ENCODE measurements around the gene CFI. TPM values are rescaled to one million over a fixed set of nuclear protein-coding genes. Genes with fewer than 3 reads are reported as not detected.

The CFI gene
- total and polyA plus RNA-seq, 2 donors (not counting 1 experiment from before 2014, with no cell fraction given), result not detected

DNA sequence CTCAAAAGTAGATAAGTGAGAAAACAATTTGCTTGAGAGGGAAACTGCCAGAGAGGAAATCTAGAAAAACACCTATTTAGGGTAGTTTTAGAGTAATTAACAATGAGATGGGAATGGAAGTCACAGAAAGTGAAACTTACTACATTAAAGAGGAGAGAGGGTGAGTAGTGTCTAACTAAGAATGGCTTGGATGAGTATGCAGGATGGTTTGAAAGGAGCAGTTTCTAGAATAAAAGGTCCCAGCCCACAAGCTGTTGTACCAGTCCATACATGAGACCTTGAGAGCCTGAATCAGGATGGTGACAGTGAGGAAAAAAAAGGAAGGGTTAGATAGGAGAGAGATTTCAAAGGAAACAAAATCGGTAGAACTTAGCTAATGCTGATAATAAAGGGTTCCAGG, 15.1 kb upstream of the CFI start:
- Histone ChIP-seq H2AFZ (ENCODE audit: insufficient read depth, low read depth, low read length, poor library complexity, severe bottlenecking) (no peak overlapping the region), H3K27me3 (replicated peaks in 1 of 4; ENCODE audit: control extremely low read depth in 1 of 4, control insufficient read depth in 3 of 4, insufficient read depth in 4 of 4, low read length in 3 of 4) (no peaks in the 10 kb centered on the region), H3K36me3 (replicated peaks in 1 of 2; ENCODE audit: control extremely low read depth in 1 of 2, control insufficient read depth in 1 of 2, extremely low read depth in 1 of 2, insufficient read depth in 2 of 2, low read length in 1 of 2) (peaks cover 0 to 19% of the 10 kb centered on the region in 2 experiments), H3K4me3 (ENCODE audit: control extremely low read depth in 1 of 5, extremely low read depth in 1 of 5, insufficient read depth in 1 of 5, low read depth in 2 of 5, low read length in 4 of 5) (no peak overlapping the region), H3K4me1 (ENCODE audit: control insufficient read depth in 2 of 2, insufficient read depth in 2 of 2, low read length in 2 of 2) (peaks cover 14 to 16% of the 10 kb centered on the region in 2 donors), H3K79me2 (ENCODE audit: control insufficient read depth, insufficient read depth, low read length) (peaks cover 34% of the 10 kb centered on the region), H3K4me2 (replicated peaks; ENCODE audit: low read depth, low read length, poor library complexity, severe bottlenecking) (peak overlapping the region; percentile 98), H4K20me1 (ENCODE audit: control insufficient read depth, insufficient read depth, low read length, poor library complexity, severe bottlenecking) (no peaks in the 10 kb centered on the region), H3K27ac (ENCODE audit: low read length in 2 of 2) (no peak overlapping the region), H3K9ac (ENCODE audit: low read length) (no peak overlapping the region), H3K9me3 (ENCODE audit: control extremely low read depth in 1 of 3, control insufficient read depth in 2 of 3, insufficient read depth in 1 of 3, low read length in 2 of 3) (no peaks in the 10 kb centered on the region)
- Mint-ChIP-seq H3K4me3 (peak overlapping the region; percentile 99), H3K4me1 (peaks cover 32% of the 10 kb centered on the region), H3K9me3 (ENCODE audit: insufficient read depth) (no peaks in the 10 kb centered on the region), H3K27ac (peak overlapping the region; percentile 13), H3K27me3 (no peaks in the 10 kb centered on the region)
- ChIA-PET POLR2A (no interaction called here), CTCF (interaction anchor here (1.0 to 1.8 kb wide), 2 partner anchors 9 to 114 kb away, joined by 3 to 5 read pairs; partner anchors contain the start of gene CASP6)
- intact Hi-C loops (cut with micrococcal nuclease), result loop anchor here (10.0 kb wide), 2 partner anchors 1162 to 1192 kb away; partner anchors contain the start of genes OSTC and RPL34
- WGBS (ENCODE audit: insufficient coverage), result 90% methylated on average over 1 of the region's 1 CpG
- DNase-seq (no peak), ATAC-seq (ENCODE audit: low read depth) (no peak)
- TF ChIP-seq EZH2 (IDR thresholded peaks at IDR 0.05; ENCODE audit: borderline replicate concordance, insufficient read depth, low read depth, low read length, poor library complexity, severe bottlenecking), result no peak
- TF ChIP-seq, protein P1, sequence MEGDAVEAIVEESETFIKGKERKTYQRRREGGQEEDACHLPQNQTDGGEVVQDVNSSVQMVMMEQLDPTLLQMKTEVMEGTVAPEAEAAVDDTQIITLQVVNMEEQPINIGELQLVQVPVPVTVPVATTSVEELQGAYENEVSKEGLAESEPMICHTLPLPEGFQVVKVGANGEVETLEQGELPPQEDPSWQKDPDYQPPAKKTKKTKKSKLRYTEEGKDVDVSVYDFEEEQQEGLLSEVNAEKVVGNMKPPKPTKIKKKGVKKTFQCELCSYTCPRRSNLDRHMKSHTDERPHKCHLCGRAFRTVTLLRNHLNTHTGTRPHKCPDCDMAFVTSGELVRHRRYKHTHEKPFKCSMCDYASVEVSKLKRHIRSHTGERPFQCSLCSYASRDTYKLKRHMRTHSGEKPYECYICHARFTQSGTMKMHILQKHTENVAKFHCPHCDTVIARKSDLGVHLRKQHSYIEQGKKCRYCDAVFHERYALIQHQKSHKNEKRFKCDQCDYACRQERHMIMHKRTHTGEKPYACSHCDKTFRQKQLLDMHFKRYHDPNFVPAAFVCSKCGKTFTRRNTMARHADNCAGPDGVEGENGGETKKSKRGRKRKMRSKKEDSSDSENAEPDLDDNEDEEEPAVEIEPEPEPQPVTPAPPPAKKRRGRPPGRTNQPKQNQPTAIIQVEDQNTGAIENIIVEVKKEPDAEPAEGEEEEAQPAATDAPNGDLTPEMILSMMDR (IDR thresholded peaks at IDR 0.05), result no peak

DNA sequence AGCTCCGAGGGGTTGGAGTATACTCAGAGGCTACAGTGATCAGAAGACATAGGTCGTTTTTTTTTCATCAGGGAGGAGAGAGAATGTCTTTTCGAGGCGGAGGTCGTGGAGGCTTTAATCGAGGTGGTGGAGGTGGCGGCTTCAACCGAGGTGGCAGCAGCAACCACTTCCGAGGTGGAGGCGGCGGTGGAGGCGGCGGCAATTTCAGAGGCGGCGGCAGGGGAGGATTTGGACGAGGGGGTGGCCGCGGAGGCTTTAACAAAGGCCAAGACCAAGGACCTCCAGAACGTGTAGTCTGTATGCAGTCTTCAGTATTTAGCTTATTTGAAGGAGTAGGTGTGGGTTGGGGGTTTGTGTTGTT, 14.3 kb upstream of the CFI start:
- ATAC-seq (ENCODE audit: low read depth) (no peak), DNase-seq (no peak)
- ChIA-PET POLR2A (no interaction called here), CTCF (interaction anchor here (0.6 to 1.8 kb wide), 3 partner anchors 10 to 398 kb away, joined by 3 to 7 read pairs (median 5); partner anchors contain the start of gene SEC24B)
- Histone ChIP-seq H3K4me2 (replicated peaks; ENCODE audit: low read depth, low read length, poor library complexity, severe bottlenecking) (peak overlapping the region; percentile 98), H2AFZ (ENCODE audit: insufficient read depth, low read depth, low read length, poor library complexity, severe bottlenecking) (peak overlapping the region; percentile 99), H3K27me3 (replicated peaks in 1 of 4; ENCODE audit: control extremely low read depth in 1 of 4, control insufficient read depth in 3 of 4, insufficient read depth in 4 of 4, low read length in 3 of 4) (no peaks in the 10 kb centered on the region), H3K4me1 (ENCODE audit: control insufficient read depth in 2 of 2, insufficient read depth in 2 of 2, low read length in 2 of 2) (peaks cover 14 to 16% of the 10 kb centered on the region in 2 donors), H3K79me2 (ENCODE audit: control insufficient read depth, insufficient read depth, low read length) (peaks cover 34% of the 10 kb centered on the region), H3K9ac (ENCODE audit: low read length) (peak overlapping the region; percentile 98), H3K4me3 (ENCODE audit: control extremely low read depth in 1 of 5, extremely low read depth in 1 of 5, insufficient read depth in 1 of 5, low read depth in 2 of 5, low read length in 4 of 5) (peak overlapping the region; percentile 88 to 98 (median 94)), H4K20me1 (ENCODE audit: control insufficient read depth, insufficient read depth, low read length, poor library complexity, severe bottlenecking) (no peaks in the 10 kb centered on the region), H3K9me3 (ENCODE audit: control extremely low read depth in 1 of 3, control insufficient read depth in 2 of 3, insufficient read depth in 1 of 3, low read length in 2 of 3) (no peaks in the 10 kb centered on the region), H3K36me3 (replicated peaks in 1 of 2; ENCODE audit: control extremely low read depth in 1 of 2, control insufficient read depth in 1 of 2, extremely low read depth in 1 of 2, insufficient read depth in 2 of 2, low read length in 1 of 2) (peaks cover 0 to 15% of the 10 kb centered on the region in 2 experiments), H3K27ac (ENCODE audit: low read length in 2 of 2) (peak overlapping the region; percentile 80 to 92)
- TF ChIP-seq EZH2 (IDR thresholded peaks at IDR 0.05; ENCODE audit: borderline replicate concordance, insufficient read depth, low read depth, low read length, poor library complexity, severe bottlenecking), result no peak
- TF ChIP-seq, protein P1 (IDR thresholded peaks at IDR 0.05), result no peak
- H3K4me1 Mint-ChIP-seq, result peaks cover 30% of the 10 kb centered on the region
- no peaks in the 10 kb centered on the region for H3K27me3 Mint-ChIP-seq
- no peaks in the 10 kb centered on the region for H3K9me3 Mint-ChIP-seq (ENCODE audit: insufficient read depth)
- H3K4me3 Mint-ChIP-seq, result peak overlapping the region; percentile 99
- H3K27ac Mint-ChIP-seq, result peak overlapping the region; percentile 97
- intact Hi-C loops (cut with micrococcal nuclease), result loop anchor here (10.0 kb wide), 2 partner anchors 1161 to 1191 kb away; partner anchors contain the start of genes OSTC and RPL34
- WGBS (ENCODE audit: insufficient coverage), result 0% methylated on average over 19 of the region's 19 CpGs
